Neural progenitor cell (in vitro differentiated cells): Measurements from ENCODE around the gene ZNF574. TPM values are rescaled to one million over a fixed set of nuclear protein-coding genes. Genes with fewer than 3 reads are reported as not detected.

Source experiments
- total RNA-seq: library from RNA; depleted of rRNA; stranded (reverse); fragments of >200 nt; gene quantifications from 2 replicates; pipeline ENCODE4 v1.2.3, GENCODE V29; 2015; ENCODE audit warnings: low replicate concordance

ZNF574 gene
- total RNA-seq, 1 donor from 2014 or later: 13.4 TPM

Other genes starting within 250 kb of the ZNF574 start
- gene LYPD4, start 231.5 kb upstream of the ZNF574 start, total RNA-seq: not detected in 2 replicates
- gene DMRTC2, start 231.1 kb upstream of the ZNF574 start, total RNA-seq: not detected in 2 replicates
- gene RPS19, start 215.9 kb upstream of the ZNF574 start, total RNA-seq: 1,422 and 2,398 TPM in 2 replicates
- gene CD79A, start 198.9 kb upstream of the ZNF574 start, total RNA-seq: 0.11 and 0.25 TPM in 2 replicates
- 10.9 and 25.2 TPM in 2 replicates for gene ARHGEF1, start 193.0 kb upstream of the ZNF574 start, total RNA-seq
- 0.22 and 0.65 TPM in 2 replicates for gene ERFL, start 147.7 kb upstream of the ZNF574 start, total RNA-seq
- gene RABAC1, start 116.8 kb upstream of the ZNF574 start, total RNA-seq: 33.1 and 108 TPM in 2 replicates
- 1.6 TPM in 1 of 2 replicates, not detected in the other for gene ATP1A3, start 81.9 kb upstream of the ZNF574 start, total RNA-seq
- 5.8 and 19.4 TPM in 2 replicates for gene GRIK5, start 6.0 kb upstream of the ZNF574 start, total RNA-seq
- gene POU2F2, start 56.3 kb downstream of the ZNF574 start, total RNA-seq: 0.31 and 0.69 TPM in 2 replicates
- 19.8 and 54.2 TPM in 2 replicates for gene DEDD2, start 141.5 kb downstream of the ZNF574 start, total RNA-seq
- gene ZNF526, start 144.1 kb downstream of the ZNF574 start, total RNA-seq: 6.5 and 13.0 TPM in 2 replicates
- gene GSK3A, start 166.4 kb downstream of the ZNF574 start, total RNA-seq: 22.5 and 41.3 TPM in 2 replicates
- 43.1 and 94.8 TPM in 2 replicates for gene ERF, start 179.0 kb downstream of the ZNF574 start, total RNA-seq
- gene CIC, start 193.1 kb downstream of the ZNF574 start, total RNA-seq: 5.2 and 28.1 TPM in 2 replicates
- 1.0 TPM in 2 replicates for gene PRR19, start 226.0 kb downstream of the ZNF574 start, total RNA-seq
- 63.2 and 106 TPM in 2 replicates for gene PAFAH1B3, start 226.5 kb downstream of the ZNF574 start, total RNA-seq
- gene TMEM145, start 237.1 kb downstream of the ZNF574 start, total RNA-seq: 0.37 and 6.6 TPM in 2 replicates
- 7.3 and 21.4 TPM in 2 replicates for gene MEGF8, start 249.5 kb downstream of the ZNF574 start, total RNA-seq